Uterus (tissue), 2 donors: ENCODE data around the gene CNOT2.

Experiments used
- CTCF ChIP-seq, 4 experiments: fragments of 200-600 bp in 2 of 4; fragments of 450-650 bp in 2 of 4; sonication (generic) in 2 of 4; IDR thresholded peaks; one replicate each; pipeline ENCODE4 v1.5.1; 2016 to 2019; ENCODE audit warnings: antibody characterized with exemption in 4 of 4, mild to moderate bottlenecking in 2 of 4, moderate library complexity in 1 of 4
- POLR2A ChIP-seq, 2 donors: fragments of 450-650 bp; IDR thresholded peaks; one replicate each; pipeline ENCODE4 v1.6.1; 2016; ENCODE audit warnings: antibody characterized with exemption in 2 of 2, mild to moderate bottlenecking in 1 of 2, moderate library complexity in 1 of 2

GRCh38 chr12:70244409-70244808 lies 1.2 kb downstream of the CNOT2 start:
- TF ChIP-seq CTCF (IDR thresholded peaks at IDR 0.05) (no peak), POLR2A (IDR thresholded peaks at IDR 0.05) (no peak)
